Hematopoietic multipotent progenitor cell treated with erythropoietin and hydrocortisone succinate and interleukin-3 and kit ligand, for 15 days (in vitro differentiated cells): Measurements from ENCODE around the gene FEV.
A peak's percentile ranks its signal among the peaks of the same experiment; 100 is the strongest.
"Not testable (repeated sequence)": the region's sequence is repeated elsewhere in the genome, so short reads cannot be mapped to it uniquely, and the experiment has no call there.

Experiments
- DNase-seq: peaks from one replicate; pipeline ENCODE4 v3.0.0-alpha.2; 2015; ENCODE audit warnings: low spot score

The FEV gene

DNA sequence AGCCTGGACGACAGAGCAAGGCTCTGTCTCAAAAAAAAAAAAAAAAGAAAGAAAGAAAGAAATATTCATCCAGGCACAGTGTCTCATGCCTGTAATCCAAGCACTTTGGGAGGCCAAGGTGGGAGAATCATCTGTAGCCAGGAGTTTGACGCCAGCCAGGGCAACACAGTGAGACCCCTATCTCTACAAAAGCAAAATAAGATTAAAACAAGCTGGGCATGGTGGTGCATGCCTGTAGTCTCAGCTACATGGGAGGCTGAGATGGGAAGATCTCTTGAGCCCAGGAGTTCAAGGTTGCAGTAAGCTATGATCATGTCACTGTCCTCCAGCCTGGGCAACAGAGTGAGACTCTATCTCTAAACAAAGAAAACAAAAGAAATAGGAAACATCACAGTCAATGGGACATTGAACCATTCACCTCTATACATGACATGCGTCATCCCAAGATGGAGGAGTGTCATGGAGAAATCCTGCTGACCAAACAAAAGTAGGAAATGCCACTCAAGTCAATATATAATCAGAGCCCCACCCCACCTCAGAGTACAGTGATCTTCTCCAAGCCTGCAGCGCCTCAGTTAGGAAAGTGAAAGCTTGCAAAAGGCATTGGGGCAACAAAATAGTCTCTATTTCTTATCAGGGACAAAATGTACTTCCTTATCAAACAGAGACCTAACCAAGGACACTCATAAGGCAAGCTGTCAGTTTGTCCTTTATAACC, 9.8 kb downstream of the FEV start:
- DNase-seq: no peak

DNA sequence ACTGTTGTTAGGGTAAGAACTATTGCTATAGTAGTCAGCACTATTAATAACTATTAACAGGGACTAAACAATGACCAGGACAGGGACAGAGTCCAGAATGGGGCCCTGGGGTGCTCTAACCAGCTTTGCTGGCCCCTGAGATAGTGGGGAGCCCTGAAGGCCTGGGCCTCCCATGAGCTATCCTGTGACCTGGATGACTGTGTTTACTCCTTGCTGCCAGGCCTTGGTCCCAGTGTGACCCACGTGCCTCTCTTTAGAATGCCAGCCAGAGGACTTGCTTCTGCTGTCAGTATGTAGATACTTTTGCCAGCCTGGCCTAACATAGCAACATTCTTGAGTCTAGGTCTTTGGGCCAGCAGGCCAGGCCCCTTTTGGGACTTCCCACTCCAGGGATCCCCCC, 14.1 kb downstream of the FEV start:
- no peak for DNase-seq

DNA sequence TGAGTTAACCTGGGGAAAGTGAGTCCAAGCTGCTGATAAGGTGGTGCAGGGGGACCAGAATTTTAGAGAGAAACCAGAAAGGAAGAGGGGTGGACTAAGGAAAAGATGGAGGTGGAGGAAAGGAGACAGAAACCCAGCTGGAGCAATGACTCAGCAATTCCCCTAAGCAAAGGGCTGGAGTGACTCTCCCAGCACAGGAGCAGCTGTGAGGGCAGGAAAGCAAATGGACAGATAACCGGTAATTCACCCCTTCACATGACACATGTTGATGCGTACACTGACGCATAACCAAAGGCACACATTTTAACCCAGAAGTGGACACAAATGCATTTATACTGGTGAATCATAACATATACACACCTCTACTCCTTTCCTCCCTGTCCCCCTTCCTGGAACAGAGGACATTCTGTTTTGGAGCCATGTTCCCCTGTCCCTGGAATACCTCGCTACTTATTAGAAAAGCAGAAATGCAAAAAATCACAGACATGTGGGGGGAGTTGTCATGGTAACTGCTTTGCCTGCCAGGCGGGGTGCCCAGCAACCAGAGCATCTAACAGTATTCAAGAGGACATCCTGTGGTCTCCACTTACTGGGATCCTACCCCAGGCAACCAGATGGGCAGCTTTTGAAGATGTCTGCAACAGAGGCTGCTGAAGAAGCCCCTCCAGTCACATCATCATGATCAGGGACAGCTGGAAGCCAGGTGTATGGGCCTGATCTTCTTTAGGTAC, 20.8 kb downstream of the FEV start:
- DNase-seq: no peak

DNA sequence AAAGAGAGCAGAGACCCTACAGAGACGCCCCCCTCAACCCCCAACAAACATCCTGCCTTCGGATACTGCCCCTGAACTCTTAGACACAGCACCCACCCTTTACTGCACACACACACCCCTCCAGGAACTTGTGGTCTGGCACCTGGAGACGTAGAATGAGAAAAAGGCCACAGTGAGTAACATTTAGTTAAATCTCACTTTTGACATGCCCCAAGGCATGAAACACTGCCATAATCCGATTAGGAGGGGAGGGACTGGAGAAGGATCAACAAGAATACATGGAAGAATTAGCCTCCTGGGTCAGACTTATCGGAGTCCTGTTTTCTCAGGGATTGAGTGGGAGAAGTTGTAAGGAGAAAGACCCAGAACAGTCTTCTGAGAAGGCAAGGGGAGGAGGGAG, 21.4 kb downstream of the FEV start:
- no peak for DNase-seq

DNA sequence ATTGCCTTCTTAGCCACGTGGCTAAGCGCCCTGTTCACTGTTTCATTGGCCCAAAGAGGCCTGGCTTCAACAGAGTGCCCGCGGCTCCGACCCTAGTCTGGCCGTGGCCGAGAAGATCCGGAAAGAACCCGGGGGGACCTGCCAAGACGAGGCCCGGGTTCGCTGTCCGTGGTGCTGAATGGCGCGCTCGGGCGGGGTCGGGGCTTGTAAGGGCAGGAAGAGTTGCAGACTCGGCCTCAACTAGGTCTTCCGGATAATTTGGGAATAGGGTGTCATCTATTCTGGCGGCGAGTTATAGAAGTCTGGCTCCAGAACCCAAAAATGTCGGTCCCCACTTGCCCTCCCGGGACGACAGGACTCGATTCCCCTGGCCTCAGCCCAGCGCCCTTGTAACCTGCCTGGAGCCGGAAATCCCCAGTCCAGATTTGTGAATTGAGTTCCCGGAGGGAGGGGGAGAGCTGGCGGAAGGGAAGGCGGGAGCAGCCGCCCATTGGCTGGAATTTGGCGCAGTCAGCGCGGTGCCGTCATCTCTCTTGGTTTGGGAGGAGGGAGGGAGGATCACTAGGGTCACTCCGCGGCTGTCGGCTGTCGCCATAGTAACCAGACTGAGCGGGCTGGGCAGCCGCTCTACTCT, 22.0 kb downstream of the FEV start:
- DNase-seq: no peak

DNA sequence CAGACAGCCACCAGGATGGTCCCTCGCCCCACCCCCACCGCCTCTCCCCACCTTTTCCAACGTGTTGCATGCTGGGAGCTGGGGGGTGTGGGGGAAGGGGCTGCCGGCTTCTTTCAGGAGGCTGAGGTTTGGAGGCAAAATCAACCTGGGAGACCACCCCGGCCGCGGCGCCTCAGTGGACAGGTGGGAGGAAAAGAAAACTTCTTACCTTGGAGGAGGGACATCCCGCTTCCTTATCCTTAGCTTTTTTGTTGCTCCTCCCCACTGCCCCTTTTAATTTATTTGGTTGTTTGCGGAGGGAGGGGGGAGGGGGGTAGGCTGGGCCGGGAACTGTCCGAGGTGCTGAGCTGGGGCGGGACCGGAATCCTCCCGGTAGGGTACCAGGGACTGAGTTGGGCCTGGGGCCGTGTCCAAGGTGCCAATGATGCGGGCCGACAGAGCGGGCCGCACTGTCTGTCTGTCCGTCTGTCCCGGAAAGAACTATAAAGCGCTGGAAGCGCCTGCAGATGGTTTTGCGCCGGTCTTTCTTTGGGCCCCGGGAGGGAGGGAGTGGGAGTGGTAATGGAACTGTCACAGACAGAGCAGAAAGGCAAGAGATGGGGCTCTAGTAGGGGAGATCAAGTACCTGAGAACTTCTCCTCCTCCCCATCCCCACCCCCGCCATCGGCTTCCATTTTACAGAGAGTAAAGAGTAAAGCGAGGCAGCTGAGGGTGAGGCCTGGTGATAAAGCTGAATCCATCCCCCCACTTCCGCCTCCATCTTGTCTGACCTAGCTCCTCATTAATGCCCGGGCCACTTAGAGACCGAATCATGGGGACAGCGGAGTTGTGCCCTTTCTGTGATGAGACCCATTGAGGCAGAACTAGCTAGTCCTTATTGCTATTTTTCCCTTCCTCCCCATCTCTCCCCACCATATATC, 23.1 kb downstream of the FEV start:
- no peak for DNase-seq

DNA sequence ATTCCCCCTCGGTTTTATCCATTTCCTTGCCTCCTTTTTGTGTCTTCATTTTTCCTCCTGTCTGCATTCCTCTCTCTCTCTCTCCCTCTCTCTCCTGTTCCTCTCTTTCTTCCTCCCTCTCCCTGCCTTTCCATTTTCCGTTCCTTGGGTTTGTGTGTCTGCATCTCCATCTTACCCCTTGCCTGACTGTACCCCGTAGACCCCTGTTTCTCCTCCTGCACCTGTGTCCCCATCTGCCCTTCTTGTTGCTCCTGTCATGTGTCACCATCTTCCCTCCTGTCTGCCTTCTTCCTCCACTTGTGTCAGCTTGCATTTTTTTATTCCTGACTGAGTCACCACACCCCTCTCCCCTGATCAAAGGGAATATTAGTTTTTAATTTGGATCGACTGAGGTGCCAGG, 23.8 kb downstream of the FEV start:
- DNase-seq: no peak

DNA sequence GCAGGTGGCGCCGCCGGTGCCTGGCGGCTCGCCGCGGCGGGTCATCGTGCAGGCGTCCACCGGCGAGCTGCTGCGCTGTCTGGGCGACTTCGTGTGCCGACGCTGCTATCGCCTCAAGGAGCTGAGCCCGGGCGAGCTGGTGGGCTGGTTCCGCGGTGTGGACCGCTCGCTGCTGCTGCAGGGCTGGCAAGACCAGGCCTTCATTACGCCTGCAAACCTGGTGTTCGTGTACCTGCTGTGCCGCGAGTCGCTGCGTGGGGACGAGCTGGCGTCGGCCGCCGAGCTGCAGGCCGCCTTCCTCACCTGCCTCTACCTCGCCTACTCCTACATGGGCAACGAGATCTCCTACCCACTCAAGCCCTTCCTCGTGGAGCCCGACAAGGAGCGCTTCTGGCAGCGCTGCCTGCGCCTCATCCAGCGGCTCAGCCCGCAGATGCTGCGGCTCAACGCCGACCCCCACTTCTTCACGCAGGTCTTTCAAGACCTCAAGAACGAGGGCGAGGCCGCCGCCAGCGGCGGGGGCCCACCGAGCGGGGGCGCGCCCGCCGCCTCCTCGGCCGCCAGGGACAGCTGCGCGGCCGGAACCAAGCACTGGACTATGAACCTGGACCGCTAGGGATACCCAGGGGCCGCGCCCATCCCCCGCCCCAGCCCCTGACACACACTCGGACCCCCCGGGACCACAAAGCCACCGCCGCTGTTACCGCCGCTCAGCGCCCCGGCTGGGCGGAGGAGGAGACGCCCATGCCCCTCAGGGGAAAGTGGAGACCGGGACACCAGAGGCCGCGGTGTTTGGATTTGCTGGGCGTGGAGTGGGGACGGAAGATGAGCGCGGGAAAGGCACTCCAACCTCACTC, 24.4 kb downstream of the FEV start:
- no peak for DNase-seq

DNA sequence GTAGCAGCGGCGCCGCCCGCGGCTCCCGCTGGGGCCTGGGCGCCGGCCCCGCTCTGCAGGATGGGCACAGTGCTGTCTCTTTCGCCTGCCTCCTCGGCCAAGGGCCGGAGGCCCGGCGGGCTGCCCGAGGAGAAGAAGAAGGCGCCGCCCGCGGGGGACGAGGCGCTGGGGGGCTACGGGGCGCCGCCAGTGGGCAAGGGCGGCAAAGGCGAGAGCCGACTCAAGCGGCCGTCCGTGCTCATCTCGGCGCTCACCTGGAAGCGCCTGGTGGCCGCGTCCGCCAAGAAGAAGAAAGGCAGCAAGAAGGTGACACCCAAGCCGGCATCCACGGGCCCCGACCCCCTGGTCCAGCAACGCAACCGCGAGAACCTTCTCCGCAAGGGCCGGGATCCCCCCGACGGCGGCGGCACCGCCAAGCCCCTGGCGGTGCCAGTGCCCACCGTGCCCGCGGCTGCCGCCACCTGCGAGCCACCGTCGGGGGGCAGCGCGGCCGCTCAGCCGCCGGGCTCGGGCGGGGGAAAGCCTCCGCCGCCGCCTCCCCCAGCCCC, 25.1 kb downstream of the FEV start:
- DNase-seq: no peak

DNA sequence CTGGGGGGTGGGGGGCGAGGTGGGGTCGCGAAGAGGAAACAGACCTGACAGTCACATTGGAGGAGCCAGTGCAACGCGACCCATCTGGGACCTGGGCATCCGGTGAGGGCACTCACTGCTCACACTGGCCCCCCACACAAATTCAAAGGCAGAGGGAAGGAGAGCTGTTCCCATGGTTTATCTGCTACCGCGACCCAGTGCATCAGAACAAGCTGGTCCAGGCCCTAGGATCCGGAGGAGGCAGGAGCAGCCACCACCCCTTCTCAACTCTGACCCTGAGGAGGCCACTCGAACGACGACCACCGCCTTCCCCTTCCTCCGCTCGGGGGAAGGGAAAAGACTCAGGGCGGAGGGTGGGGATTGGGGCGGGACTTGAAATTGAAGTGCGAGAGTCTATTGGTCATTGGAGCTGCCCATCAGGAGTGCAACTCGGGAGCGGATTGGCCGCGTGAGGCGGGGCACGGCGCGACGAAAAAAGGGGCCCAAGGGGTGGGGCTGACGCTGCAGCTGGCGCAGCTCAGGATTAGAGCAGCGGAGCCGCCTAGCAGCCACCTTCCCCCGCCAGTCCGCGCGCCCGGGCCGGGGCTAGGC, 25.7 kb downstream of the FEV start, which contains the start of gene CDK5R2:
TSS of gene CDK5R2 (plus strand) at position 526 of the 591 bp plus-strand sequence. CDS start 155 bp downstream, outside the sequence.
- DNase-seq: peak; percentile 32

DNA sequence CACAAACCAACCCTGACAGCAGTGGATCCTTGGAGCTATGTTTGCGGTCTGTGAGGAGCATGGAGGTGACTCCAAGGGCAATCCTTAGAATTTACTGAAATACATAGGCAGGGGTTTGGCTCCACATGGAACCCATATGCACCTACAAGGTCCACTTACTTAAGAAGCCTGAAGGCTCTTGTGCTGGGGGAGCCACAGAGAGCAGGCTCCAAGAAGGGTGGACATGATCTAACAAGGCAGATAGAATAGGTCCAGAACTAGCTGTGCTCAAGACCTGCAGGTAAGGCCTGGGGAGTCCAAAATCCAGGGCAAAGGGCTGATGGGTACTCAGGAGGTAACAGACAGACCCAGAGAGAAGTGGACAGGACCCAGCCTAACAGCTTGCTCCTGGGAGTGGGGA, 26.7 kb downstream of the FEV start:
- no peak for DNase-seq

DNA sequence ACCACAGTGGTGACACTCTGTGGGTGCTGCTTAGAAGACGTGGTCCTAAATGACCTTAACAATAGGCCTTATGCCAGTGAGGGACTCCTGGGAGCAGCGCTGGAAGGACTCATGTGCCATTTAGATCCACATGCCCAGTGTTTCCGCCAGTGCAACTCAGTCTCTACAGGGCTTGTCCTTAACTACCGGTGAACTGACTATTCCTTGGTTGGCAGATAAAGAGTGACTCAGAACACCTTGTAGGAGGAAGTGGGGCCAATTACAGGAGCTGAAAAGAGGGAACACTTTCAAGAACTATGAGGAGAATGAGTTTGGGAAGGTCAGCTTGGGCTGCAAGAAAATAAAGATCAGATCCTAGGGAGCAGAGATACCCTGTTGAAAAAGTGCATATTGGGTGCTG, 27.3 kb downstream of the FEV start:
- no peak for DNase-seq

DNA sequence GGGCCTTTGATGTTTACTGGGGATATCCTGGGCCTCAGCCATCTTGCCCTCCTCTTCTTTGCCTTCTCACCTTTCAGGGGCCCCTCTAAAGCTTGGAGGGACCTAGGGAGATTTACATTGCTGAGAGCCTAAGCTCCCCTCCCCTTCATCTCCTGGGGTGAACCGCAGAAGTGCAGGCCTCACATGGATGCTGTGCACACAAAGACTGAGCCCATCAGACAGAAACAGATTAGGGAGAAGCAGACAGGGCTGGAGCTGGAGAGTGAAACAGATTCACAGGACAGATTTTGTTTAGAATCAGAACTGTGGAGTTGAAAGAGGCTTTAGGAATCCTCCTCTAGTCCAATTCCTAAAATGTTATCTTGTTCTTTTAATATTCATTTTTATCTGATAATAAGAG, 28.9 kb downstream of the FEV start:
- DNase-seq: no peak

DNA sequence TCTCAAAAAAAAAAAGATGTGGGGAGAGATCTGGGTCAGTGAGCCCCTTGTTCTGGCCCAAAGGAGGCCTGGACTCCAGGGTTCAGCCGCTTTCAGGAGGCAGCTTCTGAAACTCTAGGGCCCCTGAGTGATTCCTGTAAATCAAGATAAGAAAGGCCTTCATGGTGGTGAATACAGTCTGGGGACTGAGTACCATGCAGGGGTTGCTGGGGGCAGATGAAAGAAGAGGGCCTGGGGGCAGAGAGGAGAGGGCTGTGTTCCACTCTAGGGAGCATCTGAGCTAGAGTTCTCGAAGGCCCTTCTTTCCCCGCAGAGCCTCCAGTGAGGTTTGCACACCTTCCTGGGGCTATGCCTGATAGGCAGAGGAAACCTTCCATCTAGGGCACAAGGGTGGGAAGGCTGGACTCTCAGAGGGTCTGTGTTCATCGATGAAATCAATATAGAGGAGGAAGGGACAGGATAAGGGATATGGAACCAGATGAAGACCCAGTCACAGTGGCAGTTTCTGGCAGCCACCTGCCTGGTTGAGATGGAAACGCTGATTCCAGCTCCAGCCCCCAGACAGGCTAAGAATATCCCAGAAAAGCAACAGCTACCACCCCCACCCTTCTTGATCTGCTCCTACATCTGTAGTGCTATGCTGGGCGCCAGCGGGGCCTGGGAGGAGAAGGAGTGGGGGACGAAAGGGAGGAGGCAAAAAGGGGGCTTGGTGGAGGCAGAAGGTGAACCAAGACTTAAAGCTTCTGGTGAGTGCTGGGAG, 30.3 kb downstream of the FEV start:
- no peak for DNase-seq

DNA sequence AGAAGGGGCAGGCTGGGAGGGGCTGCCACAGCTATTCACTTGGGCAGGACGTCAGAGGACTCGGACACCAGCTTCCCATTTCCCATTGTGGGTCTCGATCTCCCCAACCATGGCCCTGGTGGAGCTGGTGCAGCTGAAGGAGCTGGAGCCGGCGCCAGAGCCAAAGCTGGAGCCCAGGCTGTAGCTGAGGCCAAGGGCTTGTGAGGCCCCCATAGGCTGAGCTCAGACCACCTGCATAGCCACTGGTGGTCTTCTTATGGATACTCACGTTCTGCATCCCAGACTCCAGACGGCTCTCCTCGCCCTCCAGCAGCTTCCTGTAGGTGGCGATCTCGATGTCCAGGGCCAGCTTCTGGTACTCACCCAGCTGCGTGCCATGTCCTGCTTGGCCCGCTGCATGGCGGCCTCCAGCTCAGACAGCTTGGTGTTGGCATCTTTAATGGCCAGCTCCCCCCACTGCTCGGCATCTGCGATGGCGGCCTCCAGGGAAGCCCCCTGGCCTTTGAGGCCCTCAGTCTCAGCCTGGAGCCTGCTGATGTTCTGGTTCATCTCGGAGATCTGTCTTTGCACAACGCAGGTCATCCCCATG, 31.5 kb downstream of the FEV start:
- no peak for DNase-seq

DNA sequence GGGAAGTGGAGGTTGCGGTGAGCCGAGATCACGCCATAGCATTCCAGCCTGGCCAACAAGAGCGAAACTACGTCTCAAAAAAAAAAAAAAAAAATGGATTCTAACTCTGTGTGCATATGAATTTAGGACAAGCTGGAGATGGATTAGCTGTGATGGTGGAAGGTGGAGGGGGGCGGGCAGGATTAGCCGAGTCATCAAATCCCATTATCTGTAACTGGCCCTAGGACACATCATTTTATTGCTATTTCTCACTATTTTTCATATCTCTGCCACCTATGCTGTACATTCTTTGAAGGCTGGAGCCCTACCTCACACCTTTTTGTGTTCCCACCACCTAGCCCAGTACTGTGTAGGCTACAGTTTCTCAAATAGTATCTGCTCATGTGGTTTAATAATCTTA, 32.8 kb downstream of the FEV start:
- DNase-seq: no peak

DNA sequence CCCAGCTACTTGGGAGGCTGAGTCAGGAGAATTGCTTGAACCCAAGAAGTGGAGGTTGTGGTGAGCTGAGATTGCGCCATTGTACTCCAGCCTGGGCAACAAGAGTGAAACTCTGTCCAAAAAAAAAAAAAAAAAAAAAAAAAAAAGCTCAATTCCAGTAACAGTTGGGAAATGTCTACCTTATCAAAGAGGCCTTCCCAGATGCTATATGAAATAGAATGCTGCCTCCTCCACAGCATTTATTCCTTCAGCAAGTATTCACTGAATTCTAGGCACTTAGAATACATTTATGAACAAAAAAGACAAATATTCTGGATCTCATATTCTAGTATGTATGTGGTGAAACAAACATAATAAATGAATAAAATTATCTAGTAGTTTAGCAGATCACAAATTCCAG, 38.4 kb downstream of the FEV start:
- DNase-seq: no peak

DNA sequence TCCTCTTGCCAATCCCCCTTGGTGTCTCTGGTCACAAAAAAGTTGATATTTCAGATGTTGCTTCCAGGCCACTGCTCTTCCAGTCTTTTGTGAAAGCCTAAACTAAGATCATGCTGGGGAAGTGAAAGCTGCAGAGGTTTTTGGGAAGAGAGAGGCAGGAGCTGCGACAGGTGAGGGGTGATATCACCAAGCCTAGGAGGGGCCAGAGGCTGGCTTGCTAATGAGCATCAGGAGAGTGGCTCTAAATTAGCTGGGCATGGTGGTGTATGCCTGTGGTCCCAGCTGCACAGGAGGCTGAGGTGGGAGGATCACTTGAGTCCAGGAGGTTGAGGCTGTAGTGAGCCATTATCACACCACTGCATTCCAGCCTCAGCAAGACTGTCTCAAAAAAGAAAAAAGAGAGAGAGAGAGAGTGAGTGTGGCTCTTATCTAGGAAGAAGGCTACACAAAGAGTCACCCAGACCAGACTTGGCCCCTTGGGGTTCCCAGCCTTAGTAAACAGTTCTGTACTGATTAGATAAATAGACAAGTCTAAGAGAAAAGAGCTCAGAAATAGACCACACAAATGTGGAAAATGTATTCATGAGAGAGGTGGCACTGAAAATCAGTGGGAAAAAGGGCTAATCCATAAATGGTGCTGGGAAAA, 40.1 kb downstream of the FEV start:
- DNase-seq: no peak

DNA sequence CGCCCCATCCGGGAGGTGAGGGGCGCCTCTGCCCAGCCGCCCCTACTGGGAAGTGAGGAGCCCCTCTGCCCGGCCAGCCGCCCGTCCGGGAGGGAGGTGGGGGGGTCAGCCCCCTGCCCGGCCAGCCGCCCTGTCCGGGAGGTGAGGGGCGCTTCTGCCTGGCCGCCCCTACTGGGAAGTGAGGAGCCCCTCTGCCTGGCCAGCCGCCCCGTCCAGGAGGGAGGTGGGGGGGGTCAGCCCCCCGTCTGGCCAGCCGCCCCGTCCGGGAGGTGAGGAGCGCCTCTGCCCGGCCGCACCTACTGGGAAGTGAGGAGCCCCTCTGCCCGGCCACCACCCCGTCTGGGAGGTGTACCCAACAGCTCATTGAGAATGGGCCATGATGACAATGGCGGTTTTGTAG, 53.2 kb downstream of the FEV start:
- DNase-seq: not testable (repeated sequence)
